ENCODE measurements around the gene HDAC10.
A peak's percentile ranks its signal among the peaks of the same experiment; 100 is the strongest.
"Not testable (repeated sequence)": the region's sequence is repeated elsewhere in the genome, so short reads cannot be mapped to it uniquely, and the experiment has no call there.

The HDAC10 gene

DNA sequence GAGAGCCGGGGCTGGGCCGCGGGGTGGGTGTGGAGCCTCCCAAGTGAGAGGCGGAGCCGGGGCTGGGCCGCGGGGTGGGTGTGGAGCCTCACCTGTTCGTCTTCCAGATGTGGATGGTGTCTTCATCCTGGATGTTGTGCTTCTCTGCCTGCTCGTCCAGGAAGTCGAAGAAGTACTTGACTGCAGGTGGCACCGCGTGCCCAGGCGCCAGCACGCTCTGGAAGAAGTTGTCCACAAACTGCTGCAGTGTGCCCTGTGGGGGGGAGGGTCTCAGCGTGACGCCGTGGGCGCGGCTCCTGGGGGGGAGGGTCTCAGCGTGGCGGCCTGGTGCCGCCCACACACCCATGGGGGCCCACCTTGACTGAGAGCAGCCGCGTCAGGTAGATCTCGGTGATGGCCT is 26.7 kb upstream of the HDAC10 start:
- no peak for TF ChIP-seq POLR2A (IDR thresholded peaks at IDR 0.05; ENCODE audit: extremely low read depth, insufficient read length)
- no peak for TF ChIP-seq CTCF (IDR thresholded peaks at IDR 0.05; ENCODE audit: low read depth, low read length)
- TF ChIP-seq MYC (IDR thresholded peaks at IDR 0.05; ENCODE audit: low read depth, low read length), result no peak
- TF ChIP-seq, protein P1, sequence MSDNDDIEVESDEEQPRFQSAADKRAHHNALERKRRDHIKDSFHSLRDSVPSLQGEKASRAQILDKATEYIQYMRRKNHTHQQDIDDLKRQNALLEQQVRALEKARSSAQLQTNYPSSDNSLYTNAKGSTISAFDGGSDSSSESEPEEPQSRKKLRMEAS (IDR thresholded peaks at IDR 0.05; ENCODE audit: low read depth, low read length), result no peak
- no peak for DNase-seq (ENCODE audit: low read depth)
- H3K4me3 ChIP-seq (ENCODE audit: low read depth, low read length), result no peak overlapping the region

- no peak overlapping the region for H3K4me3 ChIP-seq (ENCODE audit: low read depth, low read length)
- peak; percentile 85 for DNase-seq (ENCODE audit: low read depth)
- peak; percentile 51 for TF ChIP-seq CTCF (IDR thresholded peaks at IDR 0.05; ENCODE audit: low read depth, low read length)
- TF ChIP-seq, protein P1 (IDR thresholded peaks at IDR 0.05; ENCODE audit: low read depth, low read length), result no peak
These were observed 25.1 kb upstream of the HDAC10 start for GRCh38 chr22:50276143-50276542.

DNA sequence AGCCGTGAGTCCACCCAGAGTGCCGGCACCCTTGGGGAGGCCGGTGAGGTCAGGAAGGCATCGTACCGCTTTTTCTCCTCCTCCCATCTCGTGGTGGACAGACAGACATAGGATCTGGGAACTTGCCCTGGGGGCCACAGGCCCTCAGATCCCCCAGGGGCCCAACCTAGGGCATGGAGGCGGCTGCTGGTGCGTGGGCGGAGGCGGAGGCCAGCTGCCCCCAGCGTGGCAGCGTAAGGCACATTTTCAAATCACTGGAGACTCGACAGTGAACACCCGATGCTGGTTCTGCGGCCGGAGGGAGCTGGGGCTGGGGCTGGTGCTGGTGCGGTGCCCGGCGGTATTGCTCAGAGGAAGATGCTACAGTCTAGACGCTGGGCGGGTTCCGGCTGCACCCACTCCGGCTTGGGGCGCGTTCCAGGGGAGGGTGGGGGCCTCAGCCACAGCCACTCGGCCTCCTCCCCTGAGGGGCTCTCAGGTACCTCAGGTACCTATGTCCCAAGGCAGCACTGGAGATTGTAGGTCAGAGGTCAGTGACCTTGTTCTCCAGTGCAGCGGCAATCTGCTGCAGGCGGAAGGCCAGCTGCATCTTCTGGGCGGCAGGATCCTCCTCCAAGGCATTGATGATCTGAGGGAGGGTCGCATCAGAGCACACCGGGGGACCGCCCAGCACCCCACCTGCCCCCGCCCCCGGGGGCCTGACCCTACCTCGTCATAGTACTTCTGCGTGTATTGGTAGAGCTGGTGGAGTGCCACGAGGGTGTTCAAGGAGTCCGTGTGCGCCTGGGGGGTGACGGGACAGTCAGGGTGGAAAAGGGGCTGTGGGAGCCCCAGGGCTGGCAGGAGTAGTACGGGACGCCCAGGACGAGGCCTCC is 24.4 kb upstream of the HDAC10 start:
- TF ChIP-seq CTCF (IDR thresholded peaks at IDR 0.05; ENCODE audit: low read depth, low read length) (no peak), MYC (IDR thresholded peaks at IDR 0.05; ENCODE audit: low read depth, low read length) (no peak), POLR2A (IDR thresholded peaks at IDR 0.05; ENCODE audit: extremely low read depth, insufficient read length) (no peak)
- TF ChIP-seq, protein P1 (IDR thresholded peaks at IDR 0.05; ENCODE audit: low read depth, low read length), result no peak
- H3K4me3 ChIP-seq (ENCODE audit: low read depth, low read length), result no peak overlapping the region
- no peak for DNase-seq (ENCODE audit: low read depth)

DNA sequence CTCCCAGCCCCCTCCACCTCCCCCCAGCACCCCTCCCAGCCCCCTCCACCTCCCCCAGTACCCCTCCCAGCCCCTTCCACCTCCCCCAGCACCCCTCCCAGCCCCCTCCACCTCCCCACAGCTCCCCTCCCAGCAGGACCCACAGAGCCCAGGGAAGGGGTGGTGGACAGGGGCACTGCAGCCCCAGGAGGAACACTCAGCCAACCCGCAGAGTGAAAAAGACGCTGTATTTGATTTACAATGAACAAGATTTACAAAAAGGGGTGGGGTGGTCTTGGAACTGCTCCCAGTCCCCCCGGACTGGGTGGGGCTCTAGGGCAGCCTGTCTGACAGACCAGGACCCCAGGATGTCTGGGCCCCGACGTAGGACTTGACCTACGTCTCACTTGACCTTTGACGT is 23.7 kb upstream of the HDAC10 start:
- no peak for DNase-seq (ENCODE audit: low read depth)
- no peak for TF ChIP-seq POLR2A (IDR thresholded peaks at IDR 0.05; ENCODE audit: extremely low read depth, insufficient read length)
- TF ChIP-seq, protein P1 (IDR thresholded peaks at IDR 0.05; ENCODE audit: low read depth, low read length), result no peak
- TF ChIP-seq CTCF (IDR thresholded peaks at IDR 0.05; ENCODE audit: low read depth, low read length), result no peak
- TF ChIP-seq MYC (IDR thresholded peaks at IDR 0.05; ENCODE audit: low read depth, low read length), result no peak
- no peak overlapping the region for H3K4me3 ChIP-seq (ENCODE audit: low read depth, low read length)

GRCh38 chr22:50274311-50274710 is 23.2 kb upstream of the HDAC10 start:
- H3K4me3 ChIP-seq (ENCODE audit: low read depth, low read length), result no peak overlapping the region
- DNase-seq (ENCODE audit: low read depth), result peak; percentile 64
- TF ChIP-seq MYC (IDR thresholded peaks at IDR 0.05; ENCODE audit: low read depth, low read length), result no peak
- peak; percentile 21 for TF ChIP-seq CTCF (IDR thresholded peaks at IDR 0.05; ENCODE audit: low read depth, low read length)

DNA sequence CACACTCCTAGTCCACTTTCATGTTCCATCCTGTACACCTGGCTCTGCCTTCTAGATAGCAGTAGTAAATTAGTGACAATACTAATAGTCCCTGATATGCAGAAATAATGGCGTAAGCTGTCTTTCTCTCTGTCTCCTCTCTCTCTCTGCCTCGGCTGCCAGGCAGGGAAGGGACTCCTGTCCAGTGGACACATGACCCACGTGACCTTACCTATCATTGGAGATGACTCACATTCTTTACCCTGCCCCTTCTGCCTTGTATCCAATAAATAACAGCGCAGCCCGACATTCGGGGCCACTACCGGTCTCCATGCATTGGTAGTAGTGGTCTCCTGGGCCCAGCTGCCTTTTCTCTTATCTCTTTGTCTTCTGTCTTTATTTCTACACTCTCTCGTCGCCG is 22.7 kb upstream of the HDAC10 start:
- not testable (repeated sequence) for H3K4me3 ChIP-seq (ENCODE audit: low read depth, low read length); DNase-seq (ENCODE audit: low read depth)

GRCh38 chr22:50273352-50273751 is 22.3 kb upstream of the HDAC10 start:
- not testable (repeated sequence) for H3K4me3 ChIP-seq (ENCODE audit: low read depth, low read length); DNase-seq (ENCODE audit: low read depth)
